Activated gamma-delta T cell (primary cell): ENCODE results near the gene TMEM131L.

ENCODE experiments used
- DNase-seq: peaks from one replicate; lab custom pipeline; 2025; lab: John Stamatoyannopoulos, UW

The TMEM131L gene

GRCh38 chr4:153616006-153616555 lies 149.9 kb downstream of the TMEM131L start:
- DNase-seq: no peak

GRCh38 chr4:153618833-153619232 lies 152.7 kb downstream of the TMEM131L start:
- no peak for DNase-seq

GRCh38 chr4:153619811-153620210 lies 153.7 kb downstream of the TMEM131L start:
- DNase-seq: no peak

GRCh38 chr4:153620352-153620751 lies 154.2 kb downstream of the TMEM131L start:
- no peak for DNase-seq

GRCh38 chr4:153622093-153622492 lies 155.9 kb downstream of the TMEM131L start:
- no peak for DNase-seq

- DNase-seq: no peak
Observed at GRCh38 chr4:153622778-153623240, 156.6 kb downstream of the TMEM131L start.

GRCh38 chr4:153623491-153623890 lies 157.3 kb downstream of the TMEM131L start:
- DNase-seq: no peak

GRCh38 chr4:153628796-153629315 lies 162.7 kb downstream of the TMEM131L start:
- DNase-seq: no peak

GRCh38 chr4:153629776-153630175 lies 163.6 kb downstream of the TMEM131L start:
- no peak for DNase-seq

- DNase-seq: no peak
Observed at GRCh38 chr4:153634738-153635353, 168.7 kb downstream of the TMEM131L start.

GRCh38 chr4:153635846-153636245 lies 169.7 kb downstream of the TMEM131L start:
- DNase-seq: no peak

GRCh38 chr4:153637201-153637600 lies 171.0 kb downstream of the TMEM131L start:
- no peak for DNase-seq

- DNase-seq: no peak
Observed at GRCh38 chr4:153638011-153638410, 171.9 kb downstream of the TMEM131L start.

- DNase-seq: no peak
Observed at GRCh38 chr4:153638999-153639398, 172.8 kb downstream of the TMEM131L start.

GRCh38 chr4:153639833-153640802 lies 174.0 kb downstream of the TMEM131L start:
- no peak for DNase-seq

- DNase-seq: no peak
Observed at GRCh38 chr4:153641532-153641931, 175.4 kb downstream of the TMEM131L start.

- DNase-seq: no peak
Observed at GRCh38 chr4:153643406-153644383, 177.5 kb downstream of the TMEM131L start.

- DNase-seq: no peak
Observed at GRCh38 chr4:153645183-153645582, 179.0 kb downstream of the TMEM131L start.

- DNase-seq: no peak
Observed at GRCh38 chr4:153646261-153646660, 180.1 kb downstream of the TMEM131L start.

GRCh38 chr4:153646978-153647377 lies 180.8 kb downstream of the TMEM131L start:
- no peak for DNase-seq

- no peak for DNase-seq
Observed at GRCh38 chr4:153647975-153648374, 181.8 kb downstream of the TMEM131L start.
